ENCODE data around the gene CABLES2.

The CABLES2 gene

DNA sequence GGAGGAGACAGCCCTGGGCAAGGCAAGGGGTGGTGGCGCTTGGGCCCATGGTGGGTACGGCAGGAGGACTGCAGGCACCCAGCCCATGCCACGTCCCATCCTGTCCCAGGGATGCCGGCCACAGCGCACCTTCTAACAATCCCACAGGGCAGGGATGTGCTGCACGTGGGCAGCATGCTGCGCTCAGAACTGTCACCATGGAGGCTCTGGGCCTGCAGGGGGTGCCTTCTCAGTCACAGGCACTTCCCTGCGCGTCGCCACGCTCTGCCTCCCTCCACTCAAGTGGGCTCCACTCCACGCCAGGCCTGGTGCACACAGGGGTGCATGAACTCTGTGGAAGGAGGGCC, 2.4 kb downstream of the CABLES2 start:
- H3K4me3 ChIP-seq (ENCODE audit: low read depth, low read length): no peak overlapping the region
- H3K4me1 ChIP-seq (ENCODE audit: control insufficient read depth, insufficient read depth, low read length): no peaks in the 10 kb centered on the region
- no peaks in the 10 kb centered on the region for H3K9me3 ChIP-seq (ENCODE audit: control insufficient read depth, insufficient read depth, low read length)
- no peaks in the 10 kb centered on the region for H3K27me3 ChIP-seq (ENCODE audit: control insufficient read depth, insufficient read depth, low read length)
- H3K36me3 ChIP-seq (ENCODE audit: control insufficient read depth, insufficient read depth, low read length): no peaks in the 10 kb centered on the region
- H3K9ac ChIP-seq (ENCODE audit: low read depth, low read length): no peak overlapping the region

DNA sequence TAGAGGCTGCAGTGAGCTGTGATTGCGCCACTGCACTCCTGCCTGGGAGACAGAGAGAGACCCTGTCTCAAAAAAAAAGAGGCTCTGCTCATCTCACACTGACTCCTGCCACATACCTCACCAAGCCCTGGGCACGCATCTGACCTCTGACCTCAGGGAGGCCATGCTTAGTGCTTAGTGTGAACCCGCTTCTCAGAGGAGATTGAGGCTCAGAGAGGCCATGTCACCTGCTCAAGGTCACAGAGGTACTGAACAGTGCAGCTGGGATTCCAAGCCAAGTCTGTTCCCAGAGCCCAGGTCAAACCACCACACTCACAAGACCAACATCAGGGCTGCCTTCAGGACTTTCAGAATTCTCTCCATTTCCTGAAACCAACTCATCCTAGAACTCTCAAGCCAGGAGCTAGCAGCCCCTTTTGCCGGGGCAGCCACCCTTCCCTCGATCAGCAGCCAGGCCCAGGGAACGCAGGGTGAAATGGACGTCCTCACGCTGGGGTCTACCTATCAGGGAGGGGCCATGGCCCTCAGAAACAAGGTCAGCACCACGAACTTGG, 2.9 kb downstream of the CABLES2 start:
- H3K4me3 ChIP-seq (ENCODE audit: low read depth, low read length): no peak overlapping the region
- H3K9me3 ChIP-seq (ENCODE audit: control insufficient read depth, insufficient read depth, low read length): no peaks in the 10 kb centered on the region
- H3K36me3 ChIP-seq (ENCODE audit: control insufficient read depth, insufficient read depth, low read length): no peaks in the 10 kb centered on the region
- no peak overlapping the region for H3K9ac ChIP-seq (ENCODE audit: low read depth, low read length)
- H3K4me1 ChIP-seq (ENCODE audit: control insufficient read depth, insufficient read depth, low read length): no peaks in the 10 kb centered on the region
- H3K27me3 ChIP-seq (ENCODE audit: control insufficient read depth, insufficient read depth, low read length): no peaks in the 10 kb centered on the region

DNA sequence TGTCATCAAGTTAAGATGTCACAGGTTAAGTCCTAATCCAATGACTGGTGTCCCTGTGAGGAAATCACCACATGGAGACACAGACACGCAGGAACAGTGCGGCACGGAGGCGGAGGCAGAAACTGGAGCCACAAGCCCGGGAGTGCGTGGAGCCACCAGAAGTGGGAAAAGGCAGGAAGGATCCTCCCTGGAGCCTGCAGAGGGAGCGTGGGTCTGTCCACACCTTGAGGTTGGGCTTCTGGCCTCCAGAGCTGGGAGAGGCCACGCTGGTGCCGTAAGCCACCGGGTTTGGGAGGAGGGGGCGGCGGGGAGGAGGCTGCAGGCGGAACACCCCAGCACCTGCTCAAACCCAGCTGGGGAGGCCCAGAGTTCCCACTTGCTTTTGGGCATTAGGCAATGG, 3.8 kb downstream of the CABLES2 start:
- Histone ChIP-seq H3K36me3 (ENCODE audit: control insufficient read depth, insufficient read depth, low read length) (no peaks in the 10 kb centered on the region), H3K4me3 (ENCODE audit: low read depth, low read length) (no peak overlapping the region), H3K27me3 (ENCODE audit: control insufficient read depth, insufficient read depth, low read length) (no peaks in the 10 kb centered on the region), H3K9ac (ENCODE audit: low read depth, low read length) (no peak overlapping the region), H3K4me1 (ENCODE audit: control insufficient read depth, insufficient read depth, low read length) (no peaks in the 10 kb centered on the region), H3K9me3 (ENCODE audit: control insufficient read depth, insufficient read depth, low read length) (no peaks in the 10 kb centered on the region)

DNA sequence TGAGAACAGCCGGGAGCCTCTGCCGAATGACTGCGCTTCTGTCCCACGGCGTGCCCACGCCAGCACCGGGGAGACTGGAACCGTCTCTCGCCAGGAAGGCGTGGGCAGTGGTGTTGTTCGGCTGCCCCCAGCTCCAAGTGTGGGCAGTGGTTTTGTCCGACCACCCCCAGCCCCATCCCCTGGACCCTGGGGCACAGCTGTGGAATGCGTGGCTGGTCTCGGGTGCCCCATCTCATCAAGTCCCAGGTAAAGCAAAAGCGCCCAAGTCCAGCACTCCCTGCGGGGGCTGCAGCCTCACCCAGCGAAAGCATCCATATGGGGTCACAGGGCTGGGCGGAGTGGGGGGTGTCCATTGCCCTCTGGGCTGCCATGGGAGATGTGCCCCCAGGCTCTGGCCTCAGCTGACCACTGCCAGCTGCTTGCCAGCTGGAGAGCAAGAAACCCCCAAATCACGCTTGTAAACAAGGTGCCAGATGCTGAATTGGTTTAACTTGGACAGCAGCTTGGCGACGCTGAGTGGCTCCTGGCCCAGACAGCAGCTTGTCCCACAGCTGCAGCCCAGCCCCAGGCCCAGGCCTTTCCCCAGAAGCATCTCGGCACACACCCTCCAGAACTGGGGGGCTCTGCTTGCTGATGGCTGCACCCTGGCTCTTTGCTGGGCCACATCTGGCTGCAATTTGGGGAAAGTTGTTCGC, 4.5 kb downstream of the CABLES2 start:
- H3K36me3 ChIP-seq (ENCODE audit: control insufficient read depth, insufficient read depth, low read length): no peaks in the 10 kb centered on the region
- no peak overlapping the region for H3K4me3 ChIP-seq (ENCODE audit: low read depth, low read length)
- no peaks in the 10 kb centered on the region for H3K9me3 ChIP-seq (ENCODE audit: control insufficient read depth, insufficient read depth, low read length)
- H3K4me1 ChIP-seq (ENCODE audit: control insufficient read depth, insufficient read depth, low read length): no peaks in the 10 kb centered on the region
- H3K9ac ChIP-seq (ENCODE audit: low read depth, low read length): no peak overlapping the region
- no peaks in the 10 kb centered on the region for H3K27me3 ChIP-seq (ENCODE audit: control insufficient read depth, insufficient read depth, low read length)

DNA sequence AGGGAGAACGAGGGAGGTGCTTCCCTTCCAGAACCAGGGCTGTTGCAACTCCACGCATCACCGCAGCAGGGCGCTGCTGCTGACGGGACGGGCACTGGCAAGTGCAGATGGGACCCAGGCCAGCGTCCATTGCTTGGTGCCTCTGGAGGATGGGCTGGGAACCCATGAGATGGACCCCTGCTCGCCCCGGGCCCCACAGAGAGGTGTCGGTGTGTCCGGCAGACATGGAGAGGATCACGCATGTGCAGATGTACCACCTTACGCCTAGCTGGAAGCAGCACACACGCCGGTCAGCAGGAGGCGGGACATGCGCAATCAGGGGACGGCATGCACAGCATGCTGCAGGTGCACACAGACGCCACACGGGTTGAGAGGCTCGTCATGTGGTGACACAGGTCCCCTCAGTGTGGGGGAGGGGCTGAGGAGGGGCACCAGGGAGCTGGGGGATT, 5.7 kb downstream of the CABLES2 start:
- Histone ChIP-seq H3K36me3 (ENCODE audit: control insufficient read depth, insufficient read depth, low read length) (no peaks in the 10 kb centered on the region), H3K9ac (ENCODE audit: low read depth, low read length) (no peak overlapping the region), H3K9me3 (ENCODE audit: control insufficient read depth, insufficient read depth, low read length) (no peaks in the 10 kb centered on the region), H3K4me1 (ENCODE audit: control insufficient read depth, insufficient read depth, low read length) (no peaks in the 10 kb centered on the region), H3K4me3 (ENCODE audit: low read depth, low read length) (no peak overlapping the region), H3K27me3 (ENCODE audit: control insufficient read depth, insufficient read depth, low read length) (no peaks in the 10 kb centered on the region)

DNA sequence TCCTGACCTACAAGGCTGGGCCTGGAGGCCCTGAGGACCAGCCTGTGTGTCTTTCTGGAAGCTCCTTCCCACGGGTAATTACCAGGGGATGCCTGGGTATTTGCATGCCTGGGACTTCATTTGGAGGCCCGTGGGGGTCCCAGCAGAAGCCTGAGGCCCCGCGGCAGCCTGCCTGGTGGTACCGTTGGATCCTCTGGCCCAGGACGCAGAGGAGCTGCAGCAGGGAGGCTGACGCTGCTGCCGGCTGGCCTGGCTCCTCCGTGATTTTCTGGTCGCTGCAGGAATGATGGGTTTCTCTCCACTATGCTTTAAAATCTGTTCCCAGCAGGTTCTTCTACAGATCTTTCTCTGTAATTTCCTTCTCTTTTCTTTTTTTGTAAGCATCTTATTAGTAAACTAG, 6.5 kb downstream of the CABLES2 start:
- no peak overlapping the region for H3K4me3 ChIP-seq (ENCODE audit: low read depth, low read length)
- H3K27me3 ChIP-seq (ENCODE audit: control insufficient read depth, insufficient read depth, low read length): no peaks in the 10 kb centered on the region
- no peak overlapping the region for H3K9ac ChIP-seq (ENCODE audit: low read depth, low read length)
- no peaks in the 10 kb centered on the region for H3K9me3 ChIP-seq (ENCODE audit: control insufficient read depth, insufficient read depth, low read length)
- H3K4me1 ChIP-seq (ENCODE audit: control insufficient read depth, insufficient read depth, low read length): no peaks in the 10 kb centered on the region
- H3K36me3 ChIP-seq (ENCODE audit: control insufficient read depth, insufficient read depth, low read length): no peaks in the 10 kb centered on the region

DNA sequence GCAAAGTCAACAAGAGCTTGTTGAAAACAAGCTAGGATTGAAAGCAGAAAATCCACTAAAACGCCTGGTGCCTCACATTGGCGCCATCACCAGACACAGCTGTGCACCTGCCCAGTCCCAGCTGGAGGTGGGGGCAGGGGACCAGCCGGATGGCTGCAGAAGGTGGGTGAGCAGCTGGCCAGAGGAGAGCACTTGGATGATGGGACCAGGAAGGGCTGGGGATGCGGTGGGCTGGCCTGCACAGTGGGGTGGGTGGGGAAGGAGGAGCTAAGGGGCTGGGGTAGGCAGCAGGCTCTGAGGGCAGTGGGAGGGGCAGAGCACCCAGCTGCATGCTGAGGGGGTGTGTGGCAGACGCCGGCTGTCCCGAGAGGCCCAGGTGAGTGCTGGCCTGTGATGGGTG, 7.1 kb downstream of the CABLES2 start:
- H3K36me3 ChIP-seq (ENCODE audit: control insufficient read depth, insufficient read depth, low read length): no peaks in the 10 kb centered on the region
- no peaks in the 10 kb centered on the region for H3K27me3 ChIP-seq (ENCODE audit: control insufficient read depth, insufficient read depth, low read length)
- no peaks in the 10 kb centered on the region for H3K4me1 ChIP-seq (ENCODE audit: control insufficient read depth, insufficient read depth, low read length)
- H3K4me3 ChIP-seq (ENCODE audit: low read depth, low read length): no peak overlapping the region
- no peaks in the 10 kb centered on the region for H3K9me3 ChIP-seq (ENCODE audit: control insufficient read depth, insufficient read depth, low read length)
- no peak overlapping the region for H3K9ac ChIP-seq (ENCODE audit: low read depth, low read length)

DNA sequence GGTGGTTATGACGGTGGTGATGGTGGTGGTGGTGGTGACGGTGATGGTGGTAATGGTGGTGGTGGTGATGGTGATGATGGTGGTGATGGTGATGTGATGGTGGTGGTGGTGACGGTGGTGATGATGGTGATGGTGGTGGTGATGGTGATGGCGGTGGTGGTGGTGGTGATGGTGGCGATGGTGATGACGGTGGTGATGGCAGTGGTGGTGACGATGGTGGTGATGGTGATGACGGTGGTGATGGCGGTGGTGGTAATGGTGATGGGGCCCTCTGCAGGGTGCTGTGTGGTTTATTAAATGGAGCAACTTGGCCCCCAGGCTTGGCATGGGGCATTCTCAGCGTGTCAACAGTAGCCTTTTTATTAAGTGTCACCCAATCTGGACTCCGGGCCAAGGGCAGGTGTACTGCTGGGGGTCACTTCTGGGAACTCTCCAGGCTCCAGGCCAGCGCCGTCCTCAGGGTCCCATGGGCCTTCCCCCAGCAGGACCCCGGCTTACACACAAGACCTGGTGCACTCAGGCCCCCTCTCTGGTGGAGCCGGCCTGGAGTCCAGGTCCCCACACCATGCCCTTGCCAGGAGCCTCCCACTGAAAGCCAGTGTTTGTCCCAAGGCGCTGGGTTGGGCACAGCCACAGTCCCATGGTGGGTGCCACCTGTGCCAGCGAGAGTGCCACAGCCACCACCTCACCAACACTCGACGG, 8.8 kb downstream of the CABLES2 start:
- no peaks in the 10 kb centered on the region for H3K4me1 ChIP-seq (ENCODE audit: control insufficient read depth, insufficient read depth, low read length)
- no peak overlapping the region for H3K9ac ChIP-seq (ENCODE audit: low read depth, low read length)
- H3K36me3 ChIP-seq (ENCODE audit: control insufficient read depth, insufficient read depth, low read length): peaks cover 2% of the 10 kb centered on the region
- no peaks in the 10 kb centered on the region for H3K27me3 ChIP-seq (ENCODE audit: control insufficient read depth, insufficient read depth, low read length)
- H3K4me3 ChIP-seq (ENCODE audit: low read depth, low read length): no peak overlapping the region
- H3K9me3 ChIP-seq (ENCODE audit: control insufficient read depth, insufficient read depth, low read length): no peaks in the 10 kb centered on the region

DNA sequence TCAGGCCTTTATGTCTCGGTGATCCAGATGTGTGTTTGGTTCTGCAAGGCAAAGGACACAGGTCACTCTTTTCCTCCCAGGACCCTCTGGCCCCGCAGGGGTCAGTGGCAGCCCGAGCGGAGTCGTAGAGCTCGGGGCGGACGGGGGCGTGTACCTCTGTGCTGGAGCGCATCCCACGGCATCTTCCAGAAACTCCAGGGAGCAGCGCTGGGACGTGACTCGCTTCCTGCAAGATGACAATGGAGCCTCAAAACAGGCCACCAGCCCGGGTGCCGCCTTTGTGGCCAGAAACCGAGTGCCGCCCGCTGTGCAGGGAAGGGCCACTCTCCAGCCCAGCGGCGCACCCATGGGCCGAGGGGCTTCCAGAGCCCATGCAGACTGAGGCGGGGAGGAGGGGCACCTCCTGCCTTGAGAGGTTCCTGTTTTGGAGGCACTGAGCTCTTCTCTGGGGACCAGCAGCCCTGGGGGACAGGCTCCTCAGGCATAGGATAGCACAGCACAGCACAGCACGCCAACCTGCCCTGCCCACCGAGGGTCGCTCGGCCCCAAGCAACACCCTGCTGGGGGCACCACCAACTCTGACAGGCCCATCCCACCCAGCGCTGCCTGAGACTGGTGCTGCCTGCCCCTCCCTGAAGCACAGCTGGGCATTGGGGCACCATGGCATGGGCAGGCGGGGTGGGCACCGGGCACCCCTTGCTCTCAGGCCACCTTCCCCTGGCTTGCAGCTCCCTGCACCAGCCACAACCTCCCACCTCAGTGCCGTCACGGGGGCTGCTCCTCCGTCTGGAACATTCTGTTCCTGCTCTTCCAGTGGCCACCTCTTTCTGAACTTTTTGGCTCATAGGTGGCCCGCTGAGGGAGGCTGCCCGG, 10.5 kb downstream of the CABLES2 start:
- no peaks in the 10 kb centered on the region for H3K9me3 ChIP-seq (ENCODE audit: control insufficient read depth, insufficient read depth, low read length)
- H3K4me3 ChIP-seq (ENCODE audit: low read depth, low read length): no peak overlapping the region
- peaks cover 6% of the 10 kb centered on the region for H3K36me3 ChIP-seq (ENCODE audit: control insufficient read depth, insufficient read depth, low read length)
- H3K9ac ChIP-seq (ENCODE audit: low read depth, low read length): no peak overlapping the region
- no peaks in the 10 kb centered on the region for H3K4me1 ChIP-seq (ENCODE audit: control insufficient read depth, insufficient read depth, low read length)
- H3K27me3 ChIP-seq (ENCODE audit: control insufficient read depth, insufficient read depth, low read length): no peaks in the 10 kb centered on the region

DNA sequence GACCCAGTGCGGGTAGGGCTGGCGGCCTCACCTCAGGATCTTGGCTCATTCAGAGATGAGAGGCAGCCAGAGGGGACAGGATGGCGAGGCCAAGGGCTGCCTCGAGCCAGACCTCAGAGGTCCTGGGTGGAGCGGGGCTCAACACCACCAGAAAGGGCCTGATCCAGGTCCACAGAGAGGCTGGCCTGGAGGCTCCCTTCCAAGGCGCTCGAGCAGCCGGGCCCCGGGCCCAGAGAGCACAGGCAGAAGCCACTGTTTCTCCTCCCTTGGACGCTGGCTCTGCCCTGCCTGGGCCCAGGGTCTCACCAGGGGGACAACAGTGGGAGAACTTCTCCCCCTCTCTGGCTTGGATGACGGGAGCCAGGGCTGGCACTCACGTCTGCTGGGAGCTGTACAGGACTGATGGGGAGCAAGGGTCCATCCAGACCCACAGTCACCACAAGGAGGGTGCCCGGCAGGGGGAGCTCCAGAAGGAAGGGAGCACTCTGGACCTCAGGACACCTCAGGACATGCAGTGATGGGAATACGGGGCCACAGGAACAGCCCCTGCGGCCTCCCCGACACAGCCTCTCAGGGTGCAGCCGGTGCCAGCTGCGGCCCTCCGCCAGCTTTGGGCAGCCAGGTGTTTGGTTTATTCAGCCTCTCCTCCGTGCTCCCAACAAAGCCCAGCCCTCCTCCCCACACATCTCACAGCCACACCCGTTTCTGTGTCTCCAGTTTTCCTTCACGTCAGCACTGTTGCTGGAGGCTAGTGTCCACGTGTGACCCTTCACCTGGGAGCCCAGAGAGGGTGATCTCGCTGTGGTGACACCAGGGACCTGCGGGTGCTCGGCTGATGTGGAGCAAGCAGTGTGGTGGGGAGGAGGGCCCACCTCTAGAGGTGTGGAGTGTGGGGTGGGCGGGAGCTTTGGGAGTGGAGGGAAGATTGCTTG, 11.5 kb downstream of the CABLES2 start:
- H3K27me3 ChIP-seq (ENCODE audit: control insufficient read depth, insufficient read depth, low read length): no peaks in the 10 kb centered on the region
- no peaks in the 10 kb centered on the region for H3K9me3 ChIP-seq (ENCODE audit: control insufficient read depth, insufficient read depth, low read length)
- H3K4me1 ChIP-seq (ENCODE audit: control insufficient read depth, insufficient read depth, low read length): no peaks in the 10 kb centered on the region
- no peak overlapping the region for H3K4me3 ChIP-seq (ENCODE audit: low read depth, low read length)
- H3K36me3 ChIP-seq (ENCODE audit: control insufficient read depth, insufficient read depth, low read length): peaks cover 8% of the 10 kb centered on the region
- H3K9ac ChIP-seq (ENCODE audit: low read depth, low read length): no peak overlapping the region
